Right lobe of liver (tissue), 4 donors: ENCODE measurements around the gene DIPK2B.

Source experiments
- POLR2A ChIP-seq: fragments of 450-650 bp; IDR thresholded peaks from one replicate; pipeline ENCODE4 v1.6.1; 2017; ENCODE audit warnings: antibody characterized with exemption, mild to moderate bottlenecking
- TF ChIP-seq, protein P1 (sequence below), 4 donors: fragments of 200-600 bp in 3 of 4; fragments of 450-650 bp in 1 of 4; IDR thresholded peaks; one replicate each; pipeline versions ENCODE4 v1.5.1 to v1.8.0; 2016 to 2022; ENCODE audit warnings: antibody characterized with exemption in 4 of 4, mild to moderate bottlenecking in 2 of 4
- donor health status: DM: no; HTN: no; CAD: no.
- donor health status: DM: no; HTN: no; CAD: no.
- donor health status: DM: no; HTN: yes; CAD: no.

DNA sequence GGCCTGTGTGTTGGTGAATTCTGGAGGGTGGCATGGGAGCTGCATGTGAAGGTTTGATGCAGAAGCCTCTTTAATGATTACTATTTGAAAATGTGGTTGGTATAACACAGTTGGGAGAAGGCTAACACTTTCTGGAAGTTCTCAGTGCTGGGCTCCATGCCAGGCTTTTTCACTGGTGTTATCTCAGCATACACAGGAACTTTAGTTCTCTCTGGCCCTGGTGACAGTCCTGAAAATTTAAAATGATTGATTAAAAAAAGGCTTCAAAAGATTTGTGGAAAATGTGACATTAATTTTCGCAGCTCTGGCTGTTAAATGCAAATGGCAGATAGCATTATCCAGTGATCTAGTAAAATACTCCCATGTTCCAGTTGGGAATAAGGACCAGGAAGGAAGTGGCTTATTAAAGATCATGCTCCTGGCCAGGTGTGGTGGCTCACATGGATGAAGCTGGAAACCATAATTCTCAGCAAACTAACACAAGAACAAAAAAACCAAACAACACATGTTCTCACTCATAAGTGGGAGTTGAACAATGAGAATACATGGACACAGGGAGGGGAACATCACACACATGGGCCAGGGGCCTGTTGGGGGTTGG, 36.6 kb downstream of the DIPK2B start:
- TF ChIP-seq, protein P1, sequence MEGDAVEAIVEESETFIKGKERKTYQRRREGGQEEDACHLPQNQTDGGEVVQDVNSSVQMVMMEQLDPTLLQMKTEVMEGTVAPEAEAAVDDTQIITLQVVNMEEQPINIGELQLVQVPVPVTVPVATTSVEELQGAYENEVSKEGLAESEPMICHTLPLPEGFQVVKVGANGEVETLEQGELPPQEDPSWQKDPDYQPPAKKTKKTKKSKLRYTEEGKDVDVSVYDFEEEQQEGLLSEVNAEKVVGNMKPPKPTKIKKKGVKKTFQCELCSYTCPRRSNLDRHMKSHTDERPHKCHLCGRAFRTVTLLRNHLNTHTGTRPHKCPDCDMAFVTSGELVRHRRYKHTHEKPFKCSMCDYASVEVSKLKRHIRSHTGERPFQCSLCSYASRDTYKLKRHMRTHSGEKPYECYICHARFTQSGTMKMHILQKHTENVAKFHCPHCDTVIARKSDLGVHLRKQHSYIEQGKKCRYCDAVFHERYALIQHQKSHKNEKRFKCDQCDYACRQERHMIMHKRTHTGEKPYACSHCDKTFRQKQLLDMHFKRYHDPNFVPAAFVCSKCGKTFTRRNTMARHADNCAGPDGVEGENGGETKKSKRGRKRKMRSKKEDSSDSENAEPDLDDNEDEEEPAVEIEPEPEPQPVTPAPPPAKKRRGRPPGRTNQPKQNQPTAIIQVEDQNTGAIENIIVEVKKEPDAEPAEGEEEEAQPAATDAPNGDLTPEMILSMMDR (IDR thresholded peaks at IDR 0.05): no peak
- TF ChIP-seq POLR2A: no peak
